Activated T-helper 1 cell treated with Interleukin-2 at 50 U/mL for 16 hours (primary cell): Measurements from ENCODE around the gene ATAD3C.
A peak's percentile ranks its signal among the peaks of the same experiment; 100 is the strongest.
"Not testable (repeated sequence)": the region's sequence is repeated elsewhere in the genome, so short reads cannot be mapped to it uniquely, and the experiment has no call there.

Experiments used
- DNase-seq: peaks from one replicate; pipeline ENCODE4 v3.0.0-alpha.2; 2020; ENCODE audit warnings: low read depth

Gene ATAD3C

DNA sequence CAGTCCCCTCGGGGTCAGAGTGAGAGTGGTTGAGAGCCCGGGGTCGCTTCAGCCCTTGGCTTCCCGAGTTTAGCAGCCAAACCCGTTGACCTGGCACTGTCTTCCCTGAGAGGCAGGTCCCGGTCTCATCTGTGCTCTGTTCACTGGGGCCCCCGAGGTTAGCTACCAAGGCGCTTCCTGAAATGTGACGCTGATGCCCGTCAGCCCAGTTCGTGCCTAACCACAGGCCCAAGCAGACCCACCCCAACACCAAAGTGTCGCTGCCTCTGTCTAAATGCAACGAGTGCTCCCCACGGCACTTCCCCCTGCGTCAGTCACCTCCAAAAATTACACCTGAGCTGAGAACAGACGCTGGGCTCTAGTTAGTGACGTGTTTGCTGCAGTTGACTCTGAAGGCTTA, 26.5 kb downstream of the ATAD3C start:
- DNase-seq: not testable (repeated sequence)

DNA sequence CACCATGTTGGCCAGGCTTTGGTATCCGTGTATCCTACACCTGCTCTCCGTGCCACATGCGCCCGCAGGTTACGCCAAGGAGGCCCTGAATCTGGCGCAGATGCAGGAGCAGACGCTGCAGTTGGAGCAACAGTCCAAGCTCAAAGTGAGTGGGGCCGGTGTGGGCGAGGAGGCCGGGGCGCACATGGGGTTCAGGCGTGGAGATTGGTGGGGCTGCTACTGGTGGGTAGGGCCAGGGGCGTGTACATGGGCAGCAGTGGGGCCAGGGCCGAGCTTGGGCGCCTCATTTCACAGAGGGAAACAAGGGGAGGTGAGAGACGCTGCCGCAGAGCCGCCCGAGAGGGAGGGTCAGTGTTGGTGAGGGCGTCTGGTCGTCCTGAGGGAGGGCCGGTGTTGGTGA, 27.7 kb downstream of the ATAD3C start:
- no peak for DNase-seq

DNA sequence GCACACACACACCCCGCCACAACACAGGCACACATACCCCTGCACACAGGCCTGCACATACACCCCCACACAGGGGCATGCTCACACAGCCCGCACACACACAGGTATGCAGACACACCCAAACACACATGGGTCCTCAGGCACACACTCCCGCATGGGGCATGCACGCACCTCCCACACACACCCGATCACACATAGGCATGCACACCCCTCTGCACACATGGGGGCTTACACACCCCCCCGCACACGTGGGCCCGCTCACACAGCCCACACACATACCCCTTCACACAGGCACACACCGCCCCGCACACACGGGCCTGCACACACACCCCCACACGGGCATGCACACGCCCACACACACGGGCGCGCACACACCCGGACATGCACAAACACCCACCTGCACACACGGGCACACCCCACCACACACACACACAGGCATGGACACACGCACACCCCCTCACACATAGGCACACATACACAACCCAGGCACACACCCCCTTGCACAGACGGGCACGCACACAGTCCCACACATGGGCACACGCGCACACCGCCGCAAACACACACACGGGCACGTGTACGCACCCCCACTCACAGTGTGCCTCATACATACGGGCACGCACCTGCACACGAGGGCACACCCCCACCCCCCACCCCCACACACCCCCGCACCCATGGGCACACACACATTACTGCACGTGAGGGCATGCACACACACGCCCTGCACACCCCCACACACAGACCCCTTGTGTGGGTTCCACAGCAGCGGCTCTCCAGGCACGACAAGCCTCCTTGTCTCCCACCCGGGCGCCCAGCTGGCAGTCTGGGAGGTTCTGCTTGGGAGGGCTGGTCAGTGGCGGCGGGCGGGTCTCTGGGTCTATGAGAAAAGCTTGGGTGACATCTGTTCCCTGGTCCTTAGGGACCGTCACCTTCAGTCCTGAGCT, 30.3 kb downstream of the ATAD3C start:
- DNase-seq: no peak

DNA sequence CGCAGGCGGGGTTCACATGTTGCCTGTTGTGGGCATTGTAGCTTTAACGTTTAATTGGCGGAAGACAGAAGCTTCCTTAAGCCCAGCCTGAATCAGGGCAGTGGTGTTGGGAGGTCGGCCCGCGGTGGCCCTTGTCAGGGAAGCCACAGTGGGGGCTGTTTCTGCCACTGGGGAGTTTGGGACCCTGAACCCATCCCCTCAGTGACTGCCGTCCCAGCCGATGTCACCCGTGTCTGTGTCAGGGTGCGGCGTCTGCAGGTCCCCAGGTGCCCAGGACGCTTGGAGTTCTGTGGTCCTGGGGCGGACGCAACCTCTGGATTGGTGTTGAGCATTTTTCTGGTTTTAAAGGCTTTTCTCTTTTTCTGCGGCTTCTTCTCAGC, 31.0 kb downstream of the ATAD3C start:
- DNase-seq: not testable (repeated sequence)

DNA sequence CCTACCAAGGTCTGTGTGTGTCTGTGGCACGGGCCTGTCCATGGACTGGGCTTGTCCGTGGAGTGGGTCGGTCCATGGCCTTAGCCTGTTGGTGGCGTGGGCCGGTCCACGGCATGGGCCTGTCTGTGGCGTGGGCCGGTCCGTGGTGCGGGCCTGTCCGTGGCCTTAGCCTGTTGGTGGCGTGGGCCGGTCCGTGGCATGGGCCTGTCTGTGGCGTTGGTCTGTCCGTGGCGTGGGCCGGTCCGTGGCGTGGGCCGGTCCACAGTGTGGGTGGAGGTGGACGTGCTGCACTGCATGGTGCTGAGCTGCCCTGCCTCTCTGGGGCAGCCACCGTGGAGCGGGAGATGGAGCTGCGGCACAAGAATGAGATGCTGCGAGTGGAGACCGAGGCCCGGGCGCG, 32.3 kb downstream of the ATAD3C start:
- not testable (repeated sequence) for DNase-seq

DNA sequence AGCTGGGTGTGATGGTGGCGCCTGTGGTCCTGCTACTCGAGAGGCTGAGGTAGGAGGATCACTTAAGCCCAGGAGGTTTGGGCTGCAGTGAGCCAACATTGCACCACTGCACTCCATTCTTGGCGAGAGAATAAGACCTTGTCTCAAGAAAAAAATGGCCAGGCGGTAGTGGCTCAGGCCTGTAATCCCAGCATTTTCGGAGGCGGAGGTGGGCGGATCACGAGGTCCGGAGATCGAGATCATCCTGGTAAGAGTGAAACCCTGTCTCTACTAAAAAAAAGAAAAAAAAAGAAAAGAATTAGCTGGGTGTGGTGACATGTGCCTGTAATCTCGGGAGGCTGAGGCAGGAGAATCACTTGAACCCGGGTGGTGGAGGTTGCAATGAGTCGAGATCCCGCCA, 33.4 kb downstream of the ATAD3C start:
- no peak for DNase-seq

DNA sequence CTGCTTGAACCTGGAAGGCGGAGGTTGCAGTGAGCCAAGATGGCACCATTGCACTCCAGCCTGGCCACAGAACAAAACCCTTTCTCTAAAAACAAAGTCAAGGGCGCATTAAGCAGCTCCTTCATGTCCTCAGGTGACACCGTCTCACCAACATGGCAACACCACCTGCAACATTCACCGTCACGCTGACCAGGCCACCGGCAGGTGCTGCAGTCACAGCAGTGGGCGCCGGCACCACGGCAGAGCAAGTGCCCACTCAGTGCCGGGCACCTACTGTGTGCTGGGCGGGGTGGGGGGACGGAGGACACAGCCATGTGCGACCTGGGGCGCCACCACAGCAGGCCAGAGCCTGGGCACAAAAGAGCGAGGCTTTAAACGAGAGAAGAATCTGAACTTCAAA, 34.2 kb downstream of the ATAD3C start:
- no peak for DNase-seq

DNA sequence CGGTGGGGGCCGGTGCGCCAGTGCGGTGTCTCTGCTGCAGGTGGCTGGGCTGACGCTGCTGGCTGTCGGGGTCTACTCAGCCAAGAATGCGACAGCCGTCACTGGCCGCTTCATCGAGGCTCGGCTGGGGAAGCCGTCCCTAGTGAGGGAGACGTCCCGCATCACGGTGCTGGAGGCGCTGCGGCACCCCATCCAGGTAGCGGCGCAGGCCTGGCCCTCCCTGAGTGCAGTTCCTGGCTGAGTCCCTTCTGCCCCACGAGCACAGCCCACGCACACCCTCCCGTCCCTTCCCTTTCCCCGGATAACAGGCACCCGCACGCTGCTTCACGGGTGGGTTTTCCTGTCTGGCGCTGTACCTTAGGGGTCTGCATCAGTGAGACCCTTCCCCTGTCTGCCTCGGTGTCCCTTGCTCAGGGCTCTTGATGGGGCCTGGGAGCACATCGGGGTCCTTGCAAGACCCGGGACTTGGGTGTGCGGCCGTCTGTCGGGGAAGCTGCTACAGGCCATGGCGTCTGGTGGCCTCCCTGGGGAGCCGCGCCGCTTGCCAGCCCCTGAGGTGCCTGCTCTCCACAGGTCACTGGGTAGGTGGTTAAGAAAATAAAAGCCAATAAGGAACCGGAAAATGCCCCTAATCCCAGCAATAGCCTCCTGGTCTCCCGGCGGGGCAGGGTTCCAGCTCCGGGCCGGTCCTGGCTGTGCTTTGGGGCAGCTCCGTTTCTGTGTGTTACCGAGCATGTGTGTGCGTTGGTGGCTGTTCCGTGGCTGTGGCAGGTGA, 35.7 kb downstream of the ATAD3C start:
- not testable (repeated sequence) for DNase-seq

DNA sequence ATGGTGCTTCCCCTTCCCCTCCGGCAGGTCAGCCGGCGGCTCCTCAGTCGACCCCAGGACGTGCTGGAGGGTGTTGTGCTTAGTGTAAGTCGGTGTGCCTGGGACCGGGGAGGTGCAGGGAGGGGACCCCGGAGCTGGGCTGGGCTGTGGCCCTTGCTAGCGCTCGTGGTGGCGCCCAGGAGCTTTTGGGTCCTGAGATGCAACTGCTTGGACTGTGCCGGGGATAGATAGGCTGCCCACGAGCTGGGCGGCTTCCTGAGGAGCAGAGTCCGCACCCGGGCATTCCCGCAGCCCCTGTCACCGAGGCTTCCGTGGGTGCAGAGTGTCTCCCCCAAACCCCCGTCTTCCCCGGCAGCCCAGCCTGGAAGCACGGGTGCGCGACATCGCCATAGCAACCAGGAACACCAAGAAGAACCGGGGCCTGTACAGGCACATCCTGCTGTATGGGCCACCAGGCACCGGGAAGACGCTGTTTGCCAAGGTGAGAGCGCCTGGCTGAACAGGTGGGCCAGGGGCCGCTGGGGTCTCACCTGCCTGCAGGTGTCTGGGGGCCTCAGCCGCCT, 36.3 kb downstream of the ATAD3C start:
- DNase-seq: not testable (repeated sequence)

DNA sequence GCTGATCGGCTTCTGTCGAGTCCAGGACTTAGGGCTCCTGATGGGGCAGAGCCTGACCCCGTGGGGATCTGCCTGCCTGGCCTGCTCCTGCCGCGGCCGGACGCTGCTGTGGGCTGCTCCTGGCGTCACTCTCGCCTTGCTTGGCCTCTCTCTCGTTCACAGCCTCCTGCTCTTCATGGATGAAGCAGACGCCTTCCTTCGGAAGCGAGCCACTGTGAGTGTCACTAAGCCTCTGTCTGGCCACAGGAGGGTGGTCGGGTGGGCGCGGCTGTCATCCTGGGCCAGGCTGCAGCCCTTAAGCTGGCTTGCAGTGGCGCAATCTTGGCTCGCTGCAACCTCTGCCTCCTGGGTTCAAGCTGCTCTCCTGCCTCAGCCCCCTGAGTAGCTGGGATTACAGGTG, 38.2 kb downstream of the ATAD3C start:
- DNase-seq: no peak

DNA sequence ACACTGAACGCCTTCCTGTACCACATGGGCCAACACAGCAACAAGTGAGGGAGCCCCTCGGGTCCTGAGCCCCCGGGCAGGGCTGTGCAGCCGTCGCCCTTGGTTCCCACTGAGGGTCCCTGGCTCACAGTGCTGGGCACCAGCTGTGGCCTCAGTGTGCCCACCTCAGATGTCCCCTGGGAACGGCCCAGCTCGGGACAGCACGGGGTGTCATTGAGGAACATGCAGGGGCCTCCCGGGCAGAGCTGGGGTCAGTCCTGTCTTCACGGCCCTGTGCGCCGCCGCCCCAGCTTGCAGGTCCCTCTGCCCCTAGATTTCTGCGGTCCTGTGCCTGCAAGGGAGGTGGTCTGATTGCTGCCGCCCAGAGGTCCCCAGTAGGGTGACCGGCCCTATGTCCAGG, 39.7 kb downstream of the ATAD3C start:
- DNase-seq: no peak

DNA sequence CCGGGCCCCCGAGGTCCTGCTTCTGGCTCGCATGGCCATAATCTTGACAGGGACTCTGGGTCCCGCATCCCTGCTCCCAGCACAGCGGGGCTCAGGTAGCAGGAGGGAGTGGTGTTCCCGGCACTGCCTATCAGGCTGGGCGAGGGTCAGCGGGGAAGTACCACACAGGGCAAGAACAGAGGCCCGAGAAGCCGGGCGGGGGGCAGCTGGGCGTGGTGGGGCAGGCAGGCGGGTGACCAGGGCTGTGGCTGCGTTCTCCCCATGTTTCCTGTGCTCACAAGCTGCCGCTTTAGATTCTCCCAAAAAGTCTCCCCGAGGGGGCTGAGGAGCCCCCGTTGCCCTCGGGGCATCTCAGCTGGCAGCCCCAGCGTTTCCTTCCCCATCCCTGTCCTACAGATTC, 40.4 kb downstream of the ATAD3C start:
- no peak for DNase-seq

DNA sequence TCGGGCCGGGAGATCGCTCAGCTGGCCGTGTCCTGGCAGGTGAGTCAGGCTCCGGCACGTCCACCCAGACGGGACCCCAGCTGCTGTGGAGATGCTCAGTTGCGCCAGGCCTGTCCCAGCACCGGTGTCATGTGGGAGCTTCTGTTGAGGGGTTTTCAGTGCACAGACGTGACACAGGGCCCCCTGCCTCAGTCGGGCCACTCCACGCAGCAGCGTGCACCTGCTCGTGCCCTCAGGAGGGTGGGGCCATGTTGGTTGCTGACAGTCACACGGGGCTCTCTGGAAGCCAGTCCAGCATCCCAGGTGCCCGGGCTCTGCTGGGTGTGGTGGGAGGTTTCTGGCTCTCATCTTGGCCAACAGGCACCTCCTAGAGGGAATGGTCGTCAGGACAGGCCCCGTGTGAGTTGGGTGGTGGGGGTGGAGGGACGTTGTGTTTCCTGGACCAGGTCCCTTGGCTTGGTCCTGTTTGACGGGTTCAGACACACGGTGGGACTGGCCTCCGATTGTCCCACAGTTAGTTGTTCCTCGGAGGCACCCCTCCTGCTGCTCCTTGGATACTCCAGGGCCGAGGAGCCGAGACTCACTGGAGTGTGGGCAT, 41.2 kb downstream of the ATAD3C start:
- DNase-seq: no peak

DNA sequence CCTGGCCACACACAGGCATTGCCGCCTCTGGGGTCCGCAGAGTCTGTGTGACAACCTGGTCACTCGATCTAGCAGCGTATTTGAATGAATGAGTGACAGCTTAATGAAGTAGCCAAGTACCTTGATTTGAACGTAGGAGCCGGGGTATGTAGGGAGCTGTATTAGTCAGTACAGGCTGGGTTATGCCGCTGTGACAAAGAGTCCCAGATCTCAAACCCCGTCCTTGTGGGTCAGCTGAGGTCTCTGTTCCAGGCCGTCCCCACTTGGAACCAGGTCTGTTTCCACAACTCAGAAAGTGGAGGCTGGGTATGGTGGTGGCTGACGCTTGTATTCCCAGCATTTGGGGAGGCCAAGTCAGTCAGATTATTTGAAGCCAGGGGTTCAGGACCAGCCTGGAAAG, 42.1 kb downstream of the ATAD3C start:
- no peak for DNase-seq

DNA sequence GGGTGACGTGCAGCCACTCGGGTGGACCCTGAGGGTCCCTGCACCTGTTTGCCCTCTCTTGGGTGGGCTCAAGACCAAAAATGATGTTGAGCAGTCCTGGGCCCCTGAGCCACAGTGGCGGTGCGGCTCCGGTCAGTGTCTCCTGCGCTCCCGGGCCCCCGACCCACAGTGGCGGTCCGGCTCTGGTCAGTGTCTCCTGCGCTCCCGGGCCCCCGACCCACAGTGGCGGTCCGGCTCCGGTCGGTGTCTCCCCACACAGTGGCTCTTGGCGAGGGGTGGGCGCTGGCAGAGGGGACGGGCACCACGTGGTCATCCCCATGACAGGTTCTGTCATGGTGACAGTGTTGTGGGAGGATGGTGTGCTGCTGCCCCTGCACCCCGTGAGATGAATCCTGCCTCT, 44.8 kb downstream of the ATAD3C start:
- DNase-seq: not testable (repeated sequence)

DNA sequence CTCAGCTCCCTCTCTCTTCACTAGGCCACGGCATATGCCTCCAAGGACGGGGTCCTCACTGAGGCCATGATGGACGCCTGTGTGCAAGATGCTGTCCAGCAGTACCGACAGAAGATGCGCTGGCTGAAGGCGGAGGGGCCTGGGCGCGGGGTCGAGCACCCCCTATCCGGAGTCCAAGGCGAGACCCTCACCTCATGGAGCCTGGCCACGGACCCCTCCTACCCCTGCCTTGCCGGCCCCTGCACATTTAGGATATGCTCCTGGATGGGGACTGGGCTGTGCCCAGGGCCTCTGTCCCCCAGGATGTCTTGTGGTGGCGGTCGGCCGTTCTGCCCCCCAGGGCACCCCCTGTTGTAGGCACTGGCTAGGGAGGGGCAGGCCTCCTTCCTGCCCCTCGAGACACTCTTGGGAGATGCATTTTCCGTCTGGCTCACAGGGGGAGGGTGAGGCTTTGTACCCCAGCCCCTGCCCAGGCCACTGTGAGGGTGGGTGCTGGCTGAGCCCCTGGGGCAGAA, 46.0 kb downstream of the ATAD3C start:
- not testable (repeated sequence) for DNase-seq

DNA sequence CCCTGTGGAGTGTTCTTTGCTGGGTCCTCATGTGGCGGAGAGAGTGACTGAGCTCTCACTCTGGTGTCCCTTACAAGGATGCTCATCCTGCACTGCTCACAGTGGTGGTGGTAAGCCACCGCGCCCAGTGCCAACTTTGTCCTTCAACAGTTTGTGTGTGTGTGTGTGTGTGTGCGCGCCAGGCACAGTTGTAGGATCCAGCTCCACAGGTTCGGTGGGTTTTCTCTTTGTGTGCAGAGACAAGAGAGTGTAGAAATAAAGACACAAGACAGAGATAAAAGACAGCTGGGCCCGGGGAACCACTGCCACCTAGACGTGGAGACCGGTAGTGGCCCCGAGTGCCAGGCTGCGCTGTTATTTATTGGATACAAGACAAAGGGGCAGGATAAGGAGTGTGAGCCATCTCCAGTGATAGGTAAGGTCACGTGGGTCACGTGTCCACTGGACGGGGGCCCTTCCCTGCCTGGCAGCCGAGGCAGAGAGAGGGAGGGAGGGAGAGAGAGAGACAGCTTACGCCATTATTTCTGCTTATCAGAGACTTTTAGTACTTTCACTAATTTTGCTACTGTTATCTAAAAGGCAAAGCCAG, 55.4 kb downstream of the ATAD3C start:
- DNase-seq: peak; percentile 35

DNA sequence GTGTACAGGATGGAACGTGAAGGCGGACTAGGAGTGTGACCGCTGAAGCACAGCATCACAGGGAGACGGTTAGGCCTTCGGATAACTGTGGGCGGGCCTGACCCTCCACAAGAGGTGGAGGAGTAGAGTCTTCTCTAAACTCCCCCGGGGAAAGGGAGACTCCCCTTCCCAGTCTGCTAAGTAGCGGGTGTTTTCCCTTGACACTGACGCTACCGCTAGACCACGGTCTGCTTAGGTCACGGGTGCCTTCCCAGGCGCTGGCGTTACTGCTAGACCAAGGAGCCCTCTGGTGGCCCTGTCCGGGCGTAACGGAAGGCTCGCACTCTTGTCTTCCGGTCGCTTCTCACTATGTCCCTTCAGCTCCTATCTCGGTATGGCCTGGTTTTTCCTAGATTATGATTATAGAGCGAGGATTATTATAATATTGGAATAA, 55.9 kb downstream of the ATAD3C start:
- DNase-seq: not testable (repeated sequence)

DNA sequence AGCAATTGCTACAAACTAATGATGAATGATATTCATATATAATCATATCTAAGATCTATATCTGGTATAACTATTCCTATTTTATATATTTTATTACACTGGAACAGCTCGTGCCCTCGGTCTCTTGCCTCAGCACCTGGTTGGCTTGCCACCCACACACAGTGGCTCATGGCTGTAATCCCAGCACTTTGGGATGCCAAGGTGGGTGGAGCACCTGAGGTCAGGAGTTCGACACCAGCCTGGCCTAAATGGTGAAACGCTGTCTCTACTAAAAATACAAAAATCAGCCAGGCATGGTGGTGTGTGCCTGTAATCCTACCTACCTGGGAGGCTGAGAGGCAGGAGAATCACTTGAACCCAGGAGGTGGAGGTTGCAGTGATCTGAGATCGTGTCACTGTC, 56.3 kb downstream of the ATAD3C start:
- DNase-seq: not testable (repeated sequence)

DNA sequence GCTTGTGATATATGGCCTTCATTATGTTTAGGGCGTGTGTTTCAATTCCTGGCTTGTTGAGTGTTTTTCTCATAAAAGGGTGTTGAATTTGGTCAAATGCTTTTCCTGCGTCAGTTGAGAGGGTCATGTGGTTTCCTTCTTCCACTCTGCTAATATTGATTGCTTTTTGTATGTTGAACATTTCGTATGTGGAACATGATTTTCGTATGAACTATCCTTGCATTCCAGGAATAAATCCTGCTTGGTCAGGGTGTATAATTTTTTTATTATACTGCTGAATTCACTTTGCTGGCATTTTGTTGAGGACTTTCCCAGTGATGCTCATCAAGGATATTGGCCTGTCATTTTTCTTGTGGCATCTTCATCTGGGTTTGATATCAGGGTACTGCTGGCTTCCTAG, 57.8 kb downstream of the ATAD3C start:
- no peak for DNase-seq

DNA sequence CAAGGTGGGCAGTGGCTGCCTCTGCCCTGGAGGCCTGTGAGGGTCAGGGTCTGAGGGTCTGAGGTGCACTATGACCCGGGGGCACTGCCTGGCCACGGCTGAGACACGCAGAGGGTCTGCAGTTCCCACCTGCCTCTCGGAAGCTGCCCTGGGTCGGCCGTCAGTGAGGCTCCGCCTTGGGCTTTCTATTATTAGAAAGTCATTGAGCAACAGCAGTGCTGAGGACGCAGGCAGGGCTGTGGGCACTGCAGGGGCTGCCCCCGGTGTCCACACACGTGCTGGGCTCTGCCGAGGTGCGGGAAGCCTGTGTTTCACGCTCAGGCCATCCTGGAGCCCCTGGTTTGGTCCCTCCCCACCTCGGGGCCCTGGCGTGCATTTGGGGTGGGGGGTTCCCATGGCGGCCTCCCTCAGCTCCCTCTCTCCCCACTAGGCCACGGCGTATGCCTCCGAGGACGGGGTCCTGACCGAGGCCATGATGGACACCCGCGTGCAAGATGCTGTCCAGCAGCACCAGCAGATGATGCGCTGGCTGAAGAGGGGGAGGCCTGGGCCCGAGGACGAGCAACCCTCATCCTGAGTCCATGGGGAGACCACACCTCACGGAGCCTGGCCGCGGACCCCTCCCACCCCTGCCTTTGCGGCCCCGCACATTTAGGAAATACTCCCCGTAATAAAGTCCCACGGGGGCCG, 59.4 kb downstream of the ATAD3C start:
- not testable (repeated sequence) for DNase-seq
